Measurements from ENCODE around the gene AWAT2. TPM values are rescaled to one million over a fixed set of nuclear protein-coding genes. Genes with fewer than 3 reads are reported as not detected.

AWAT2 gene
- total RNA-seq, 2 donors from 2014 or later = not detected

DNA sequence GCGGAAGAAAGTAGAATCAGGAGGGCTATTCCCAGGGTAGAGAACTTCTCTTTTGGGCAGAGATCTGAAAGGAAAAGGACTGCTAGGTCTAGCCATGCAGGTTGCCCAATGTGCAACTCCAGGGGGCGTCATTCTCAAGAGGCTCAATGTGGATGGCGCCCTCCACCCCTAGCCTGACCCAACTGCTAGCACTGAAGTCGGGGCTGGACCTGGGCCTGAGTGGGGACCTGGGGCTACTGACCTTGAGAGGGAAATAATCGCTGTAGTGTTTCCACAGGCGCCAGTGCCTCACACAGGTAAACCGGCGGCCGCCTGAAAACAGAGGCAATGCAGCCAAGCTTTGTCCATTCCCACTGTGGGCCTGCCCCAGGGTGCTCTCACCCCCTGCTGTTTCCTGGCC is 6.1 kb downstream of the AWAT2 start:
- intact Hi-C loops (cut with DNase I) = loop anchor here in 1 of 2 donors (5.0 kb wide), 1 partner anchor 44 kb away; no protein-coding TSS in a partner anchor
- no peak for DNase-seq
- no peak for ATAC-seq

- DNase-seq = no peak
- peak in 1 of 2 donors; percentile 41 for ATAC-seq
- intact Hi-C loops (cut with DNase I) = loop anchor here in 1 of 2 donors (5.0 kb wide), 1 partner anchor 45 kb away; no protein-coding TSS in a partner anchor
Measured at GRCh38 chrX:70042399-70043371, 7.1 kb downstream of the AWAT2 start.

DNA sequence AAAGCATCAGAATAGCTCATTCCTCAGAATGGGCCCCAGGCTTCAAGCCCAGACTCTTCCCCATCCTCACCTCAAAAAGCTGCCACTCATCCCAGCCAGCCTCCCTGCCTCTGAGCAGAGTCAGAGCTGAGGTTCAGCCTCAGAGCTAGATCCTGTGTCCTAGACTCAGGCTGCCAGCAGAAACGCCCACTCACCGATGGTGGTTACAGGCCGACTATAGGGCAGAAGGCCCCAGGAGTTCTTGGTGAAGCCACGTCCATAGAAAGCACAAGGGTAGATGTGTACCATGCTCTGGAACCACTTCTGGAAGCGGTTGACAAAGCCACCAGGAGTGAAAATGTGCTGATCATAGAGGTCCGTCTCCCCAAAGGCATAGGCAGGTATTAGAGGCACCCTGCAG is 7.7 kb downstream of the AWAT2 start:
- ATAC-seq = no peak
- intact Hi-C loops (cut with DNase I) = loop anchor here in 1 of 2 donors (5.0 kb wide), 1 partner anchor 45 kb away; no protein-coding TSS in a partner anchor
- DNase-seq = no peak

DNA sequence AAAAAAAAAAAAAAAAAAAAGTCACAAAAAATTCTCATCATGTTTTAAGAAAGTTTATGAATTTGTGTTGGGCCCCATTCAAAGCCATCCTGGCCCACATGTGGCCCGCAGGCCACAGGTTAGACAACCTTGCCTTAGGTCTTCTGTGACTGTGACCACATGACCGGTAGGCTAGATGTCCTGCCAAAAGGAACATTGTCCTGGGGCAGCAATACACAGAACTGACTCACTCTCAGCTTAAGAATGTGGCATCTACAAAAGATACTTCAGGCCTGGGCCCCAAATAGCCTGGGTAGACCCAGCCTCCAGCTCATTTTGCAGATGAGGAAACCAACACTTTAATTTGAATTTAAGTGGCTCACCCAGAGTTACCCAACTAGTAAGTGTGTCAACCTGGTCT is 10.0 kb downstream of the AWAT2 start:
- ATAC-seq (peak in 1 of 2 donors; percentile 31), DNase-seq (no peak)
- intact Hi-C loops (cut with DNase I) = loop anchor here (5.0 to 10.0 kb wide), 3 partner anchors 48 to 615 kb away; no protein-coding TSS in a partner anchor

GRCh38 chrX:70038951-70039350 is 10.8 kb downstream of the AWAT2 start:
- ATAC-seq (no peak), DNase-seq (no peak)
- intact Hi-C loops (cut with DNase I) = loop anchor here in 1 of 2 donors (10.0 kb wide), 2 partner anchors 504 to 614 kb away; no protein-coding TSS in a partner anchor

GRCh38 chrX:70038515-70038914 is 11.2 kb downstream of the AWAT2 start:
- ATAC-seq (no peak), DNase-seq (no peak)
- intact Hi-C loops (cut with DNase I) = loop anchor here in 1 of 2 donors (10.0 kb wide), 2 partner anchors 504 to 614 kb away; no protein-coding TSS in a partner anchor

DNA sequence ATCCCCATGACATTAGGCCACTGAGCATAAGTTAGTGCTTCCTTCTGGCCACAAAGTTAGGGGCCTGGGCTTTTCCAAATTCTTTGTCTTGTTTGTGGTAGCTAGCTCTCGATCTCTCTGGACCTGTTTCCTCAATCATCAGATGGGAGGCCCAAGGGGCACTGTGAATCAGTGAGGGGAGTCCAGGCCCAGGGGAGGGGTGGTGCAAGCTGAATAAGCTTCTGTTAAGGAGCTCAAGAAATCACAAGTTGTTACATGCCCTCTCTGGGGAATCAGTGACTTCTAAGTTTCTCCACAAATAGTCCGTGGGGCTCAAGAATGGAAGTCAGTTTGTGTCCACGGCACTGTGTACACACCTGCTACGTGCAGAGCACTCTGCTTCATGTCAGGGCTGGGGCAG is 15.1 kb downstream of the AWAT2 start:
- ATAC-seq (no peak), DNase-seq (no peak)
- intact Hi-C loops (cut with DNase I) = loop anchor here (5.0 to 10.0 kb wide), 7 partner anchors 58 to 610 kb away; partner anchors contain the start of gene EDA (in 1 of the 2)

- DNase-seq (no peak), ATAC-seq (peak in 1 of 2 donors; percentile 32)
- intact Hi-C loops (cut with DNase I) = loop anchor here (5.0 to 10.0 kb wide), 7 partner anchors 59 to 609 kb away; partner anchors contain the start of gene EDA (in 1 of the 2)
Measured at GRCh38 chrX:70033348-70034051, 16.2 kb downstream of the AWAT2 start.

DNA sequence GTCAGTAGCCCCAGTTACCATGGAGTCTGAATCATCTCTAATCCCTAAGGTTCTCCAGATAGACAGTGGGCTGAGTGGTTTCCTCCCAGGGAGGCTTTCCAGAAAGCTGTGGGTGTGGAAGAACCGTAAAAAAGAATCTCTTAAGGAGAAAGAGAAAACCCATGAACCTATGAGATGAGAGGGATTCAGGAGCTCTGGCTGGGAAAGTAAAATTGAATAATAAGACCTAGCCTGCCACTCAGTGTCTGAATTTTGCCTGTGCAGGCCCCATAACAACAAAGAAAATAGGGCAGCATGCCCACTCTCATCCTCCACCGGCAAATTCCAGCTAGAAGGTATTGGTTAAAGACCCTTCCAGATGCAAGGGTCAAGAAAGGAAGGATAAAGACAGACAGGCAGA is 16.9 kb downstream of the AWAT2 start:
- intact Hi-C loops (cut with DNase I) = loop anchor here (5.0 to 10.0 kb wide), 7 partner anchors 60 to 608 kb away; partner anchors contain the start of gene EDA (in 1 of the 2)
- DNase-seq (no peak), ATAC-seq (no peak)

GRCh38 chrX:70030301-70030767 is 19.4 kb downstream of the AWAT2 start:
- peak; percentile 64 to 71 for ATAC-seq
- DNase-seq = no peak

GRCh38 chrX:70029863-70030262 is 19.9 kb downstream of the AWAT2 start:
- no peak for DNase-seq
- intact Hi-C loops (cut with DNase I) = loop anchor here (5.0 to 10.0 kb wide), 7 partner anchors 62 to 605 kb away; partner anchors contain the start of gene EDA (in 1 of the 2)
- peak in 1 of 2 donors; percentile 70 for ATAC-seq

More at GRCh38 chrX:70030301-70030767, 19.4 kb downstream of the AWAT2 start:
- intact Hi-C loops (cut with DNase I) = loop anchor here (5.0 to 10.0 kb wide), 7 partner anchors 62 to 606 kb away; partner anchors contain the start of gene EDA (in 1 of the 2)

DNA sequence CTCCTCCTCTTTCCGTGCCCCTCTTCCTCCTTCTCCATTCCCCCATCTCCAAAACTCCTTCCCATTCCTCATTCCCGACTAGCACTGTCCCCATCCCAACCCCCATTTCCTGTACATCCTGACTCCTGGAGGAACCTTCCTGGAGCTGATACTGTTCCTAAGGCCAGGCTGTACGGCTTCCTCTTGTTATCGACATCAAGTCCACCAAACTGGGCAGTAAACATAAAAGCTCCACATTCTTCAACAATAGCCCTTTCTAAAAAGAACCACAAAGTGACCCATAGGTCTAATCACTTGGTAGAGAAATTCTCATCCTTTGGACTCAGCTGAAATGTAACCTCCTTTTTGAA is 22.9 kb downstream of the AWAT2 start:
- no peak for ATAC-seq
- intact Hi-C loops (cut with DNase I) = no loop called here
- no peak for DNase-seq

DNA sequence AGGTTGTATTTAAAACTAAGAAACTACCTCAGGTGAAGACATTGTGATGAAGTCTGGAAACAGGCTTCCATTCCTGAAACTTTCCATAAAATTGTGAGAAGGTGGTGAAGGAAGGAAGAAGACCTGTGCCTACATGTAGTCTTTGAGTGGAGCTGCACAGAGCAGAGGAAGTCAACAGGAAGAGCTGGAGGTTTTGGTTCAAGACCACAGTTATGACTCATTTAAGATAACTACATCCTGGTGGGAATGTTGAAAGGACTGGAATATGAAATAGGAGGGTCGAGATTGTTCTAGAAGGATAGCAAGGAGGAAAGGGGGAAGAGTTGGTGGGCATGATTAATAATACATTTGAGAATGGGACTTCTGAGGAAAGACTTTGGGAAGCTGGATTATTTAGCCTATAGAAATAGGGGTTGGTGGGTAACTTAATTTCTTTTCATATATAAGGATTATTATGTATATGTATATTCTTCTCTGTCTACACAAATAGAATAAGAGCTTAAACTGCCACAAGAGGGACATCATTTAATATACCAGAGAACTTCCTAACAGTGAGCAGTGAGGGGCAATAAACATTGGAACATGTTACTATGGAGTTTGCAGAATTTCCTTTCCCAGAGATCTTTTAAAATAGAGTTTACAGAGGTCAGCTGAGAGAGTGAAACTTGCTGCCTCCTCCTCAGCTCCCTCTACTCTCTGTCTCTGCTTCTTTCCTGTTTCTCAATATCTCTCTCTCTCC is 23.5 kb downstream of the AWAT2 start:
- DNase-seq = no peak
- intact Hi-C loops (cut with DNase I) = no loop called here
- no peak for ATAC-seq

DNA sequence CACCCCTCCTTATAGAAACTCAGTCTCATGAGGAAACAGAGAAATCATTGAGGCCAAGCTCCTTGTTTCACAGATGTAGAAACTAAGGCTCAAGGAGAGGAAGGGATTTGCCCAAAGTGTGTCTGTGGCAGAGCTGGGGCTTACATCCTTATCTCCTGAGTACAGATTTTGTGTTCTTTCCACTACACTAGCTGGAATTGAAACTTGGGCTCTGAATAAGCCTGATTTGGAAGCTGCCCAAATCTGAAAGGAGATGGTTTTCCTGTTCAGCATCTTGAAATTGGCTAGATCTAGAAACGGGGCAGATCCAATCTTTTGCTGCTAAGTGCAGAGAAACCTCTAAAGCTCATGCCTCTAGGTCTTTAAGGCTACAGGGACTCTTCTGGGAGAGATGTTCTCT is 24.3 kb downstream of the AWAT2 start:
- peak in 1 of 2 donors; percentile 38 for ATAC-seq
- DNase-seq = no peak
- intact Hi-C loops (cut with DNase I) = no loop called here

GRCh38 chrX:70022616-70023015 is 27.1 kb downstream of the AWAT2 start:
- ATAC-seq (no peak), DNase-seq (no peak)
- intact Hi-C loops (cut with DNase I) = no loop called here

DNA sequence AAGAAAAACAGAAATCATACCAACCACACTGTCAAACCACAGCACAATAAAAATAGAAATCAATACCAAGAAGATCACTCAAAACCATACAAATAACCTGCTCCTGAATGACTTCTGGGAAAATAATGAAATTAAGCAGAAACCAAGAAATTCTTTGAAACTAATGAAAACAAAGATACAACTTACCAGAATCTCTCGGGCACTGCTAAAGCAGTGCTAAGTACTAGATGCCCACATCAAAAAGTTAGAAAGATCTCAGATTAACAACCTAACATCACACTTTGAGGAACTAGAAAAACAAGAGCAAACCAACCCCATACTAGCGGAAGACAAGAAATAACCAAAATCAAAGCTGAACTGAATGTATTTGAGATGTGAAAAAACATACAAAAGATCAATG is 33.2 kb downstream of the AWAT2 start:
- intact Hi-C loops (cut with DNase I) = no loop called here
- no peak for ATAC-seq
- no peak for DNase-seq

DNA sequence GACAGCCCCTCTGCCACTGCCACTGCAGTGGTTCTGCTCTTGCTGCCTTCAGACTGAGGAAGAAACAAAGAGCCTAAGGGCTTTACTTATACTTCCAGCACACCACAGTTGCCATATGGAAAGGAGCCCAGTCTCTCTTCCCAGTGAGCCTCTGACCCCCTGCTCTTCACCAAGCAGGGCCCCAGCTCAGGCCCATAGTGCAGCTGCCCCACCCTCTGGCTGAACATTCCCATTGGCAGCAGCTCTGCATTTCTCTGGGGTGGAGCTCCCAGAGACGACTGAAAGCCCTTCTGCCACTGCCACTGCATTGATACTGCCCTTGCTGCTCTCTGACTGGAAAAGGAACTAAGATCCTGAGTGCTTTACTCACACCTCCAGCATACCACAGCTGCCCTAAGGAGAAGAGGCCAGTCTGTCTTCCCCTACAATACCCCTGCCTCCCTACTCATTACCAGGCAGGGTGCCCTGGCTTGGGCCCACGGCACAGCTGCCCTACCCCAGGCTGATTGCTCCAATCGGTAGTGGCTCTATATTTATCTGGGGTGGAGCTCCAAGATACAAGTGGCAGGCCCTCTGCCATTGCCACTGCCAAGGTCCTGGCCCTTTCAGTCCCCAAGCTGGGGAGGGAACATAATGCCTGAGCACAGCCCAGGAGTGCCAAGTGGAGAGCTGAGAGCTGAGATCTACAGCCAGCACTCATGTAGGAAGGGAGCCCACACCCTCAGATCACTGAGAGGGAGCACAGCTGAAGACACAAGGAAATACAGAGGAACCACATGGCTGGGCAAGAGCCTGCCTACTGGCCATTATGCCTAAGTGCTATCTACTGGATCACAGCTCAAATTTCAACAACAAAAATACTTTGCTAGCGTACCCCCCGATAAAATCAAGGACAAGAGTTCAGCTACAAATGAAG is 36.0 kb downstream of the AWAT2 start:
- intact Hi-C loops (cut with DNase I) = no loop called here
- ATAC-seq (peak; percentile 90 to 95), DNase-seq (peak; percentile 36)
